GM19452 (cell line): ENCODE measurements around the gene IGLON5.

Experiments
- ATAC-seq: cut with Tn5 transposase; IDR thresholded peaks from one replicate; pipeline ENCODE4 v1.9.1; 2021; ENCODE audit not compliant: unreplicated experiment

Gene IGLON5

DNA sequence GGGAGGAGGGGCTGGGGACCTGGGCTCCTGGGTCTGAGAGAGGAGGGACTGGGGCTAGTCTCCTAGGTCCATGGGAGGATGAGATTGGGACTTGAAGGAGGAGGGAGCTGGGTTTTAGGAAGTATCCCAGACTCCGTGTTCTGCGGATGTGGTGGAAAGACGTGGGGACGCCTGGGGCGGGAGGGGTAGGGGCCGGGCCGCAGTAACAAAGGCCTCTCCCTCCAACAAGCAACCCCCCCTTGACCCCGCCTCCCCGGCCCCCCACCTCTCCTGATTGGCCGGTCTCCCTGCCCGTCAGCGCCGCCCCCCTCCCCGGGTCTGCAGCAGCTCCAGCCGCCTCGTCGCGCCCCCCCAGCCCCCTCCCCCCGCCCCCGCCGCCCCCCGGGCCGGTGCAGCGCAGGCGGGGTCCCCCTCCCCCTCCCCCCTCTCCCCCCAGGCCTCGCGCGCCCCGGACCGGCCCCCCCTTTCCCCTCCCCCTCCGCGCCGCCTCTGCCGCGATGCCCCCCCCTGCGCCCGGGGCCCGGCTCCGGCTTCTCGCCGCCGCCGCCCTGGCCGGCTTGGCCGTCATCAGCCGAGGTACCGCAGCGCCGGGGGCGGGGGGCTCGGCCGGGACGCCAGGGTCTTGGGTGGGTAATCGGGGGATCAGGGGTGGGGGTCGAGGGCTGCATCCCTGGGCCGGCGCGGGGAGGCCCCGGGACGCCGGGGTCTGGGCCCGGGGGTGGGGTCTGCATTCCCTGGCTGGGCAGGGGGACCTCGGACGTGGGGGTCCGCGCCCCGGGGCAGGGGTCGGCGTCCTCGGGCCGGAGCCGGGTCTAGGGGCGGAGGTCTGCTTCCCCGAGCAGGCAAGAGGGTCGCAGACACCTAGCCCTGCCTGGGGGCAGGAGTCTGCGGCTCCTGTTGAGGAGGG, at the start of gene IGLON5:
Gene IGLON5 (plus strand): TSS at position 294 of the 907 bp plus-strand sequence. CDS start 204 bp downstream, at position 498.
- no peak for ATAC-seq

DNA sequence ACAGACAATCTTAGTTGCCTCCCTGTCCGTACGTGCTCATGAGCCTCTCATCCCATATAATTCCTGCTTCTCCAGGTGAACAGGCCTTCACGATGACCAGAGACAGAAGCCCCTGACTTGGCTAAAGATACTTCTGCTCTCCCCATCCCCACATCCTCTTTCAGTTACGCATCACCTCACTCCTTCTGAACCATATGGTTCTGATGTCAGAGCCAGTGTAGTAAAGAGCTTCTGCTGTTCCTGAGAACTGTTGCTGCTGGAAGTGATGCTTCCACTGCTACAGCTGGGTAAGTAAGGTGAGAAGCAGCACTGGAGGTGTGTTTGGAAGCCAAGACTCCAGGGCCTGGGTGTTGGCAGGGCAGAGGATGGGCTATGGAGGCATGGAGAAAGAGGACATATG, 47.6 kb upstream of the IGLON5 start:
- no peak for ATAC-seq

DNA sequence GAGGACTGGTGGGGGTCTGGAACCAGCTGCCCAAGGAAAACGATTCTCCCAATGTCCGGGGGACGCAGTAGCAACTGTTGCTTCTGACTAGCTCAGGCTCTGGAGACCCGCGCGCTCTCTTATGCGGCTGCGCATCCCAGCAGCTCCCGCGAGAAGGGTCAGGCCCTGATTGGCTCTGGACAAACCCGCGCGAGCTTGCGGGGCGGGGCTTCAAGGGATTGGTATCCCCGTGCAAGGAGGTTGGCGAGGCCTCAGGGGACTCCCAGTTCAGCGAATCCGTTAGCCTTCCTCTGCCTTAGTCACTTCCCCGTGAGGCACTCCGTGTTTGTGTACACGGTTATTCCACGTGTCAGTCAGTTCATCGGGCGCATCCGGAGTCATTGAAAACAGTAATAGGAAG, 40.4 kb upstream of the IGLON5 start:
- no peak for ATAC-seq

DNA sequence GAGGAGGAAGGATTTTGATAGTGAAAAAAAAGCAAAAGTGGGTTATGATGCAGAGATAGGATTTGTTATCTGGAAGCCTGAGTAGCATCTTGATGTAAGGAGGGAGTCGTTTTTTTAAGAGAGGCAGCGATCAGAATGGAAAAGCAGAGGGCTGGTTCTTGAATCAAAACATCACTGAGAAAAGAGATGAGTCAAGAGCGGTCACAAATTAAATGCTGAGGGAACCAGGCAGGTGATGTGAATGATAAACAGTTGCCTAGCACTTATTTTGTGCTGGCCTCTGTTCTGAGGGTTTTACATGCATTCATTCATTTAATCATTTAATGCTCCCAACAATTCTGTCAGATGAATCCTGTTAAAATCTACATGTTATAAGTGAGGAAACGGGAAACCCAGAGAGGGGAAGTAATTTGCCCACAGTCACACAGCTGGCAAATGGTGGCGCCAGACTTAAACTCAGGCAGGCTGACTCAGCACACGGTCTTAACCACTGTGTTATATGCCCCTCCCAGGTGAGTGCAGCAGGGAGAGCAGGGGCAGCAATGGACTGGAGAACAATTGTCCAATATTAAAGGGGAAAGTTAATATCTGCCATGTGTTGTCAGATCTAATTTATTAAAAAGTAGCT, 39.1 kb upstream of the IGLON5 start:
- ATAC-seq: no peak

DNA sequence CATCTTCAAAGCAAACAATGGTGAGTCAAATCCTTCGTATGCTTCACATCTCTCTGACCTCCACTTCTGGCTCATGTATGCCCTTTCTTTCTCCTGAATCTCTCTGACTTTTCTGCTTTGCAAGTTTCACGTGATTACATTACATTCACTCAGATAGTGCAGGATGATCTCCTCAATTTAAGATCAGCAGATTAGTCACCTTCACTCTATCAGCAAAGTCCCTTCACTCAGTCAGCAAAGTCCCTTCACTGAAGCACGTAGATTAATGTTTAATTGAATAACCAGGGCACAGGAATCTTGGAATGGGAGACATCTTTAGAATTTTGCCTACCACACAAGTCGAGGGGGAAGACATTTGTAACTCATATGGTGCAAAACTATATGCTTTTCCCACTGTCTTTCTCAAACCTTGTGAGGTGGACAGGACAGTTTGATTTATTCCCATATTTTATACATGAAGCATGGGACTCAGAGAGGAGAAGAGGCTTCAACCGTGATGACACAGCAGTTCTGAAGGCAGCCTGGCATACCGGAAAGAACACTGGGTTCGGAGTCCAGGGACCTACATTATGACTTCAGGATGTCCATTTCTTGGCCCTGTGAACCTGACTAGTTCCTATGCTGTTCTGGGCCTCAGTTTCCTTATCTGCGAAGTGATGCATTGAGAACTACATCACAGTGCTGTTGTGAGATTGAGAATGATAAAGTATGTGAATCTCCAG, 37.2 kb upstream of the IGLON5 start:
- ATAC-seq: no peak

DNA sequence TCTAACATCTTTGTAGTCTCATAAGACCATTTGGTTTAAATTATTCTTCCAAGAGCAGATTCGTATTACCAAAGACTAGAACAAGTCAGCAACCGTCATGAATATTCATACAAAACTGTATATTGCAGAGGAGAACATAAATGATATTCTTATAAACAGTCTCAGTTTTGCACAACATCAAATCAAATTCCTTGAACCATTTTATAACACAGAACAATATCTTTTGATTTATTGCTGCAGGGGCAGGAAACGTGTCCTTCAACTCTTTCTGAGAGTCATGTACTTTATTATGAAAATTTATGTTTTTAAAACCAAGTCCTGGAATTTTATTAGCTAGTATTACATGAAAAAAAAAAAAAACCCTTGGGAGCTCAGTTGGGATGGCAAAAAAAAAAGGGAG, 34.3 kb upstream of the IGLON5 start:
- ATAC-seq: no peak

DNA sequence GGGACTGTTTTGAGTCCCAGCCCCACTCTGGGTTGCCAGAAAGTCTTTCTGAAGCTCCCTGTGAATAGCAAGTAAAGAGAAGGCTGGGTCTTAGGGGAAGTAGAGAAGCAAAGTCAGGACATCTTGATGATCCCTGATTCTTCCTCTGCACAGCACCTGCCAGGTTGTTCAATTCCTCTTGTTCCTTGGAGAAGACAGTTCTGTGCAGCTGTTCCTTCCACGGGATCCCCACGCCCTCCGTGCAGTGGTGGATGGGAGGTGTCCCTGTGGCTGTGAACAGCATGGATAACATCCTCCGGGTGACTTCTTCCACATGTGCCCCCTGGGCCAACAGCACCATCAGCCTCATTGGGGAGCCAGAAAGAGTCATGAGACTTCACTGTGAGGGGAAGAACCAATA, 29.1 kb upstream of the IGLON5 start:
- ATAC-seq: no peak

DNA sequence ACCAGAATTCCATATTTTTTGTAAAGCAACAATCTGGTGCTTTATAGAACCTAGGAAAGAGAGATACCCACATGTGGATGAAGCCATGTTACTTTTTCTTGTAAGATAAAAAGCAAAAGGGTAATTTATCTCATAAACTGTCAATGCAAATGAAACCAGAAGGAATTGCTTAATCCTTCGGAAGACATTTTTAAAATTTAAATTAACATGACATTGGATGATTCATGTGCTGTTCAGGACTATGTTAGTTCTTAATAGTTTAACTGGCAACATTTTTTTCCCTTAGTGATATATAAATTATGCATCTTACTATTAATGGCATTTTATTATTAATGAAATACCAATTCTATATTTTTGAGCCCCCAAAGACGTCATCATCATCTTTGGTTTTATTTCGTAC, 25.8 kb upstream of the IGLON5 start:
- no peak for ATAC-seq

DNA sequence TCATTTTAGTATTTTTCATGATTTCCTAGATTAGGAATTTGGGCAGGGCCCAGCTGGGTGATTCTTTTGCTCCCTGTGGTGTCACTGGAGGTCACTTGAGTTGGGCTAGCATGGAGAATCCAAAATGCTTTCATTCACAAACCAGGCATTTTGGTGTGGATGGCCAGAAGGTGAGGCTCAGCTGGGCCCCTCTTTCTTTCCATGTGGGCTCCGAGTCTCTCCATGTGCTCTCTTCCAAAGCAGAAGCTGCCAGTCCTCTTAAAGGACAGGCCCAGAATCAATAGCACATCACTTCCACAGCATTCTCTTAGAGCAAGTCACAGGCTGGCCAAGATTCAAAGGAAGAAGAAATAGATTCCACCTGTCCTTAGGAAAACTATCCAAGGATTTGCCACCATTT, 21.8 kb upstream of the IGLON5 start:
- no peak for ATAC-seq

DNA sequence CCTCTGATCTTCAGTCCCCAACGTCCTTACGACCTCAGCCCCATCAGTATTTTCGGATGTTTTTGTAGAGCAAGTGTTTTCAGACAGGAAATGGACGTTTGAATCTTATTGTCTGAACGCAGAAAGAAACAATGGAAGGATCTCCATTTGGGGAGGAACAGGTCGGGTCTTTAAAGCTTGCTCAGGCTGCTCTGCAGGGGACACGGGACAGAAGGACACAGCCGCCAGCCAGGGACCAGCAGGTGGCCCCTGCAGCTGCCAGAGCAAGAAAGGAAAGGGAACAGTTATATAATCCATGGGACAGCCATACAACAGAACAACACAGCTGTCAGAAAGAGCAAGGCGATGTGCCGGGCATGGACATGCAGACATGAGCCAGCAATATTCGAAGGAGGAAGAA, 18.5 kb upstream of the IGLON5 start:
- no peak for ATAC-seq

DNA sequence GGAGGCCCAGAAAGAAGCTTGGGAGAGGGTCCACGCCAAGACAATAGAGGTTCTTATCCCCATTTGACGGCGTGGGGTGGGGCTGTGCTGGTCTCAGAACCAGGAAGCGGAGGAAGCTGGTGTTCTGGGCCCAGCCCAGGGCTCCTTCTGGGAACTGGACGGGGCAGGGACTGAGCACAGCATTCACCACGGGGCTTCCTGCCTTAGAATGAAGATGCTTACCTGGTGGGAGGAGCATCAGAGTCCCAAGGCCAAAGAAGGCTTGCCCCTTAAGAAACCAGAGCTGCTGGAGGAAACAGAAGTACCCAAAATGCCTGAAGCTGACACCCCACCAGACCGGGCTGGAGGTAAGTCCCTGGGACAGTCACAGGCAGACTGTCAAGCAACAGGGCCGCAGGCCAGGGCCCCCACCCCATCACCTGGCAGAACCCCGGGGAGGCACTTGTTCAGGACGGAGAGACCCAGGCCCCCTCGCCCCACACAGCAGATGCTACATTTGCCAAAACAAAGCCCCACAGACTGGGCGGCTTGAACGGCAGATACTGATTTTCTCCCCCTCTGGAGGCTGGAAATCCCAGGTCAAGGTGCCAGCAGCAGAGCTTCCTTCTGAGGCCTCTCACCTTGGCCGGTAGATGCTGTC, 17.8 kb upstream of the IGLON5 start:
- no peak for ATAC-seq

DNA sequence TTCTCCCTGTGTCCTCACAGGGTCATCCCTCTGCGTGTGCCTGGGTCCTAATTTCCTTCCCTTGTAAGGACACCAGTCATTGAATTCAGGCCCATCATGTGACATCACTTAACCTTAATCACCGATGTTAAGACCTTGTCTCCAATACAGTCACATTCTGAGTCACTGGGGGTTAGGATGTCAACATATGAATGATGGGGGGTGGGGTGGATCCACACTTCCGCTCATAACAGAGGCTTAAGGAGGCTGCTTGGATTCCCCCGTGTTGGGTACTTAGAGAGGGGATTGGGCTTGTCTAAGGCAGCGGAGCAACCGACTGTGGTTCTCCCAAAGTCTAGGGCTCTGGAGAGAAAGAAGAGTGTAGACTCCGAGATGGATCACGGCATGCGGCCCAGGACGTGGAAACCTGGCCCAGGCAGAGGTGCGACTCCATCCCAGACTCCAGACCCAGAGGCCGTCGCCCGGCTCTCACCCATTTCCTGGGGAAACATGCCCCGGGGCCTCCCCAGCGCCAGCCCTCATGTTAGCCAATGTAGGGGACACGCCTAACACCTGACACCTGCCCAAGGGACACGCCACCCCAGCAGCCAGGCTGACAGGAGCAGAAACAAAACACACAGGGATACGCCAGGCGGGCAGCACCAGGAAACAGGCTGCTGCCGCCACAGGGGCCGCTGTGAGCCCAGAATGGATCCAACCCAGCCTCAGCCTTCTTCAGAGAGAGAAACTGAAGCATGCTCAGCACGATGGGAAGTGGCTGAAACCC, 17.1 kb upstream of the IGLON5 start:
- ATAC-seq: no peak

DNA sequence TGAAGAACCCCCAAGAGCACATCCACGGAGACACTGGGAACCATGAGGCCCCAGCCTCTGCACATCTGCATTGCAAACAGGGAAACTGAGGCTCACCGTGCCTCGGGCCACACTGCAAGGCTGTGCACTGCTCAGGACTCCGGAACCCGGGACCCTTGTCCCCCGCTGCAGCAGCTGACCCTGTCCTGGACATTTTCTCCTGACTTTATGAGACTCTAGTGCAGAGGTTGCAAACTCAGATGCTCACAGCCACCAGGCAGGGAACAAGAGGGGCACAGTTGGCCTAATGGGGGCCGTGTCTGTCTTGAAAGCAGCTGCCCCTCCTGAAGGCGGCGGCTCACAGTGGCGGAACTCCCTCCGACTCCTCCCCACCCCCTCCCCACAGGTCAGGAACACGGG, 16.5 kb upstream of the IGLON5 start:
- no peak for ATAC-seq

DNA sequence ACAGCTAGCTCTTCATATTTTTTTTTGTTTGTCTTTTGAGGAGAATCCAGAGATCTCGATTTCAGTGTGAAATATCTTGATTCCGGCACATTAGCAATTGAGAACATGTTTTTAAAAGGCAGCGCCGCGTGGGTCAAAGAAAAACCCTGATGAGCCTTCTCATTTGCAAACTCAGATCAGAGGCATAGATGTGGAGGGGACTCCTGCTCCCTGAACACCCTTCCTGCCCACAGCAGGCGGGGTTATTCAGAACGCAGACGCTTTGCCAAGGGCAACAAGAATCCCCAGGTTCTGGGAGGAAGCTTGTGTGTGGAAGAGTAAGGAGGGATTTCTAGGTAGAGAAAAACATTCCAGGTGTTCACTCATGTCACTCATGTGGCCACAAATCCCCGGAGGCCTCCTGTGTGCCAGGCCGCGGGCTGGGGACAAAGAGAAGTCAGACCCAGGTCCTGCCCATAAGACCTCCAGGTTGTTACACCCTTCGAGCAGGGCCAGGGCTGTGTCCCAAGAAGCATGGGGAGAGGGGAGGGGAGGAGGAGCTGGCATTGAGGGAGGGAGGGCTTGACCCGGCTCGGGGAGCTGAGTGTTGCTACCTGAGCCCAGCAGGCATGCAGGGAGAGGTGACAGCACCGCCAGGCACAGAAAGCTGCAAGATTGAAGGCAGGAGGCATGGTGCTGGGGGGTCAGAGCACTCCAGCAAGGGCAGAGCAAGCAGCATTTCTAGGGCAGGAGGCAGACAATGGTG, 15.9 kb upstream of the IGLON5 start:
- ATAC-seq: no peak

DNA sequence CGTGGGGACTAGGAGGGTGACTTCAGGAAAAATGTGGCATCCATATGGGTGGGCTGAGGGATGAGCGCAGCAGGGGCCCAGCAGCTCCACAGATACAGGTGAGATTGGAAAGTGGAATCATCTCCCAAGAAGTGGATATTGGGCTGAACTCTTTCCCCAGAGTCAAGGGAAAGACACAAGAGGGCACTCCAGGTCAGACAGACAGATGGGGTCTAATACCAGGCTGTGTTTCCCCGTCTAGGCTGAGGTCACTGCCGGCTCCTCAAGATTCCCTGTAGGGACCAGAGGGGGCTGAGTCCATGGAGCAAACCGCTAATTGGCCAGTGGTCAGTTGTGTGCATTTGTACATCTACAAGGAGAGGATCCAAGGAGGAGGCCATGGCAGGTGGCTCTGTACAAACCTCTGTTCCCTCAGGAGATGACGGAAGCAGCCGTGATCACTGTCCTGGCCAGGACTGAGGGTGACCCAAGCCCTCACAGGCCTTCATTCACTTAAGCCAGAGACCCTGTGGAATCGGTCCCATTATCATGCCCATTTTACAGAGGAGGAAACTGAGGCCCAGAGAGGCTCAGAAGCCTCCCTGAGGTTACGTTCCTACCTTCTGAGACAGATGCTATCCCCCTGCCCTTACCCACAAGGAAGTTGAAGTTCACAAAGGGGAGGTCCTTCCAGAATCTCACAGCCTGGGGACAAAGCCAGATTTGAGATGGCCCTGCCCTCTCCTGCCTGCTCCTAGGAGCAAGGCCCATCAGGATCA, 14.9 kb upstream of the IGLON5 start:
- no peak for ATAC-seq

DNA sequence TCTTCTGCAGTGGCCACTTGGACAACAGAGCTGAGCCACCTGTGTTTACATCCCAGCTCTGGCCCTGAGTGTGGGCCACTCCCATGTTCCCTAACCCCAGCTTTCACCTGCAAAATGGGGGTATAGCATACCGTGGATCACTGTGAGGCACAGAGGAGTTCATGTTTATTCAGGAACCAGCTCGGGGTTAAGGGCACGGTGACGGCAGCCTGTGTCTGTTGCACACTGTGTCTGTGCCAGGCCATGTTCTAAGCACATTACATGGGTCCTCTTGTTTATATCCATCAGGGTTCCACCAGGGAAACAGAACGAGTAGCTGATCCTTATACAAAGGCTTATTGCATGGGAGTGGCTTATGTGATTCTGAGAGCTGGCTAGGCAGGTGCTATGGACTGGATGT, 14.0 kb upstream of the IGLON5 start:
- ATAC-seq: no peak

DNA sequence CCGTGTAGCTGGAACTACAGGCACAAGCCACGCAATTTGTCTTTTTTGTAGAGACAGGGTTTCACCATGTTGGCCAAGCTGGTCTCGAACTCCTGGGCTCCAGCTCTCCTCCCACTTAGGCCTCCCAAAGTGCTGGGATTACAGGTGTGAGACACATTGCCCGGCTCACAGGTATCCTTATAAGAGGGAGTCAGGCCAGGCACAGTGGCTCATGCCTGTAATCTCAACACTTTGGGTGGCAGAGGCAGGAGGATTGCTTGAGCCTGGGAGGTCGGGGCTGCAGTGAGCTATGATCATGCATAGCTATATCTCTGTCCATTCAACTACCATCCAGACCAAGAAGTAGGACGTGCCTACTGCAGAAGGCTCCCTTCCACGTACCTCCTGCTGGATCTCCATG, 10.2 kb upstream of the IGLON5 start:
- ATAC-seq: no peak

DNA sequence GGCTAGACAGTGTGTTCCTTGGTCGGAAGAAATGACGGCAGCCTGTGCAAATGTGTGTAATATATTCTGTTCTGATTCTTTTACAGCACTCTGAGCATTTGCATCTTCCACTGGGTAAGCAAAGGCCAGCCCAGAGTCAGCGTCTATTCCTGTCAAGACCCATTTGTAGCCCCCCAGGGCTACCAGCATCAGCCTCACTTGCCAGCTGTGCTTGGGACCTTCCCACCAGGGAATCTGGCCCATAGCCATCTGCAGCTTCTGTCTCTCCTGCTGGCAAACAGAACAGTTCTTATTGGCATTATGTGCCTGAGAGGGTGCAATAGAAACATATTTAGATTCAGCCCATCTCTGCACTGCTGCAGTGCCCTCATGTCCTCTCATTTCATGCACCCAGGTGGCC, 6.0 kb upstream of the IGLON5 start:
- no peak for ATAC-seq

DNA sequence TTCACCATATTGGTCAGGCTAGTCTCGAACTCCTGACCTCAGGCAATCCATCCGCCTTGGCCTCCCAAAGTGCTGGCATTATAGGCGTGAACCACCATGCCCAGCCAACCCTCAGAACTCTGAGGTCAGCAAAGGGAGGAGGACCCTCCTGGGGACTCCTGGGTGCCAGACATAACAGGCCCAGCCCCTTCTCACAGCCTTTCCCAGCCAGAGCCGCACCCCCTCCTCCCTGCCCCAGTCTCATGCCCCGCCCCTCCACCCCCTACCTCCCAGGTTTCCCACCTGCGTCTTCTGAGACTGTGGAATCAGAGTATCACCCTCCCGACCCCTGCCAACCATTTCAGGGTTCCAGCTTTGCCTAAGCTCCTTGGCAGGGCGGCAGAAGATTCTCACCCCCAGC, 5.2 kb downstream of the IGLON5 start:
- no peak for ATAC-seq
